Right ventricle myocardium superior (tissue), 1 donor: ENCODE data around the gene TMEM131. TPM values are rescaled to one million over a fixed set of nuclear protein-coding genes. Genes with fewer than 3 reads are reported as not detected.

ENCODE experiments used
- ATAC-seq: fragments of 200-7000 bp; cut with Tn5 transposase; one replicate; pipeline ENCODE4 v1.9.1; 2020; ENCODE audit warnings: mild to moderate bottlenecking; ENCODE audit not compliant: poor library complexity
- DNase-seq: peaks from one replicate; pipeline ENCODE4 v3.0.0-alpha.2; 2020
- intact Hi-C: fragments of 100-400 bp; cut with DNase I; formaldehyde crosslinking; loops from one replicate; pipeline ENCODE4 v1.11.2; 2022
- total RNA-seq: library from RNA; stranded (reverse); fragmentation: NEBNext Ultra II Directional; extraction: Animal tissue kit (Norgen Biotek cat#: 25700); gene quantifications from one replicate; pipeline ENCODE4 v1.2.1, GENCODE V29; 2021
- donor health status: DM: no; HTN: yes; CAD: no; lungs with severe emphysema.

TMEM131 gene
- total RNA-seq, 1 donor from 2014 or later, result 26.7 TPM

GRCh38 chr2:97997784-97998392, 2.1 kb upstream of the TMEM131 start:
- no peak for DNase-seq
- ATAC-seq, result no peak
- intact Hi-C loops, result loop anchor here (10.0 kb wide), 1 partner anchor 193 kb away; no protein-coding TSS in a partner anchor

GRCh38 chr2:97996679-97997078, 931 bp upstream of the TMEM131 start:
- no peak for ATAC-seq
- intact Hi-C loops, result loop anchor here (10.0 kb wide), 1 partner anchor 192 kb away; no protein-coding TSS in a partner anchor
- DNase-seq, result peak; percentile 46

GRCh38 chr2:97995026-97995733, 568 bp downstream of the TMEM131 start:
- ATAC-seq, result peak; percentile 55
- intact Hi-C loops, result loop anchor here (10.0 kb wide), 1 partner anchor 190 kb away; no protein-coding TSS in a partner anchor
- DNase-seq, result no peak

GRCh38 chr2:97994476-97994875, 1.3 kb downstream of the TMEM131 start:
- intact Hi-C loops, result loop anchor here (10.0 kb wide), 1 partner anchor 190 kb away; no protein-coding TSS in a partner anchor
- DNase-seq, result no peak
- ATAC-seq, result no peak

- intact Hi-C loops, result loop anchor here (10.0 kb wide), 1 partner anchor 189 kb away; no protein-coding TSS in a partner anchor
- DNase-seq (no peak), ATAC-seq (no peak)
Observed at GRCh38 chr2:97993926-97994325, 1.8 kb downstream of the TMEM131 start.

GRCh38 chr2:97992836-97993825, 2.6 kb downstream of the TMEM131 start:
- intact Hi-C loops, result loop anchor here (10.0 kb wide), 1 partner anchor 188 kb away; no protein-coding TSS in a partner anchor
- DNase-seq, result no peak
- no peak for ATAC-seq

- DNase-seq, result no peak
- intact Hi-C loops, result loop anchor here (10.0 kb wide), 1 partner anchor 186 kb away; no protein-coding TSS in a partner anchor
- no peak for ATAC-seq
Observed at GRCh38 chr2:97991081-97991856, 4.5 kb downstream of the TMEM131 start.

- intact Hi-C loops, result no loop called here
- ATAC-seq, result no peak
Observed at GRCh38 chr2:97988722-97989121, 7.0 kb downstream of the TMEM131 start.

GRCh38 chr2:97985998-97986397, 9.8 kb downstream of the TMEM131 start:
- no peak for DNase-seq
- intact Hi-C loops, result no loop called here
- ATAC-seq, result no peak

More at GRCh38 chr2:97988722-97989121, 7.0 kb downstream of the TMEM131 start:
- DNase-seq, result no peak

GRCh38 chr2:97983698-97984097, 12.1 kb downstream of the TMEM131 start:
- ATAC-seq (peak; percentile 76), DNase-seq (no peak)
- intact Hi-C loops, result no loop called here

- DNase-seq (no peak), ATAC-seq (peak; percentile 48)
- intact Hi-C loops, result no loop called here
Observed at GRCh38 chr2:97983134-97983533, 12.6 kb downstream of the TMEM131 start.

GRCh38 chr2:97982621-97983020, 13.1 kb downstream of the TMEM131 start:
- no peak for ATAC-seq
- DNase-seq, result no peak
- intact Hi-C loops, result no loop called here

- intact Hi-C loops, result no loop called here
- DNase-seq (no peak), ATAC-seq (no peak)
Observed at GRCh38 chr2:97981961-97982360, 13.8 kb downstream of the TMEM131 start.

- ATAC-seq, result no peak
- intact Hi-C loops, result no loop called here
- DNase-seq, result no peak
Observed at GRCh38 chr2:97979904-97980303, 15.8 kb downstream of the TMEM131 start.

- DNase-seq, result no peak
- intact Hi-C loops, result no loop called here
- ATAC-seq, result no peak
Observed at GRCh38 chr2:97974471-97974870, 21.3 kb downstream of the TMEM131 start.

GRCh38 chr2:97970293-97971060, 25.3 kb downstream of the TMEM131 start:
- ATAC-seq (no peak), DNase-seq (no peak)
- intact Hi-C loops, result no loop called here
